NCI-H446 (cell line): Measurements from ENCODE around the gene OR5H6.
"Not testable (repeated sequence)": the region's sequence is repeated elsewhere in the genome, so short reads cannot be mapped to it uniquely, and the experiment has no call there.

Source experiments
- DNase-seq, 2 experiments: peaks; one replicate each; lab custom pipeline; 2025; lab: John Stamatoyannopoulos, UW

Gene OR5H6

GRCh38 chr3:98263944-98264343 is at the start of gene OR5H6:
TSS of gene OR5H6 (plus strand) at chr3:98264244. CDS start at chr3:98264333, 89 bp downstream.
- no peak for DNase-seq

GRCh38 chr3:98215051-98215450 is 49.0 kb upstream of the OR5H6 start:
- DNase-seq, result no peak

DNA sequence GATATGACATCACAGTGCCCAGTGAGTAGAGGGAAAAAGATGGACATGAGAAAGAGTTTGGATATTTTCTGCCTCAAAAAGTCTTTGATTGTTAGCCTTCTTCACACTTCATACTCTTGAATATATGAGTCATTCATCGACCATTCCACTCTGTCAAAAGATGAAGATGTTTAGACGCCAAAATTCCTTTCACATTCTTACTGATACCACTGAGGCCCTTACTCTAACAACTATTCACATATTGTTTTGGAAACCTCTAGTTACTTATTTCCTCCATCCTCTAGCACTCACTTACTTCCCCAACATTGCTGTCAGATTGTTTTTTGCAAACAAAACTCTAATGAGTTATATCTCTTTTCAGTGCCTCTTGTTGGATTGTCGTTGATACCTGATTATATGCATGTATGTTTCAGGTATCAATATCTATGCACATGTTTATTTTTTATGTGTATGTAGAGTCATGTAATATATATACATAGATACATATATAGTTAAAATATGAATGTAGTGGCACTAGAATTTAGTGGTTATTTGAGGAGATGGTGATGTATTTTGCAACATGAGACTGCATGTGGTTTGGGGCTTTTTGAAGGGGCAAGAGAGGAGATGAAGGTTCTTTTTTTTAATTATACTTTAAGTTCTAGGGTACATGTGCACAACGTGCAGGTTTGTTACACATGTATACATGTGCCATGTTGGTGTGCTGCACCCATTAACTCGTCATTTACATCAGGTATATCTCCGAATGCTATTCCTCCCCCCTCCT is 40.0 kb upstream of the OR5H6 start:
- DNase-seq, result no peak

DNA sequence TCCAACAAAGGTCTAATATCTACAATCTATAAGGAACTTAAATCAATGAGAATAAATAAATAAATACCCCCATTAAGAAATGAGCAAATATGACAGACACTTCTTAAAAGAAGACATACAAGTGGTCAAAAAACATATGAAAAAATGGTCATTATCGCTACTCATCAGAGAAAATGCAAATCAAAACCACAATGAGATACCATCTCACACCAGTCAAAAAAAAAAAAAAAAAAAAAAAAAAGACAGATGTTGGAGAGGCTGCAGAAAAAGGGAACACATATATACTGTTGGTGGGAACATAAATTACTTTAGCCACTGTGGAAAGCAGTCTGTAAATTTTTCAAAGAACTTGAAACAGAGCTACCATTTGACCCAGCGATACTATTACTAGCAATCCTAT is 31.6 kb upstream of the OR5H6 start:
- DNase-seq, result no peak

DNA sequence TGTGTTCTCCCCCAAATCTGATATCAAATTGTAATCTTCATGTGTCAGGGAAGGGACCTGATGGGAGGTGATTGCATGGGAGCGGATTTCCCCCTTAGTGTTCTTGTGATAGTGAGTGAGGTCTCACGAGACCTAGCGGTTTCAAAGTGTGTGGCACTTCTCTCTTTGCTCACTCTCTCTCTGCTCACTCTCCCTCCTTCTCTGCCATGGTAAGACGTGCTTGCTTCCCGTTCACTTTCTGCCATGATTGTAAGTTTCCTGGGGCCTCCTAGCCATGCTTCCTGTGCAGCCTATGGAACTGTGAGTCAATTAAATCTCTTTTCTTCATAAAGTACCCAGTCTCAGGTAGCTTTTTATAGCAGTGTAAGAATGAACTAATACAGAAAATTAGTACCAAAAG is 30.6 kb upstream of the OR5H6 start:
- DNase-seq, result no peak

GRCh38 chr3:98240131-98240530 is 23.9 kb upstream of the OR5H6 start:
- DNase-seq, result no peak

- DNase-seq, result no peak
Observed at GRCh38 chr3:98242155-98242554, 21.9 kb upstream of the OR5H6 start.

- DNase-seq, result no peak
Observed at GRCh38 chr3:98243843-98244242, 20.2 kb upstream of the OR5H6 start.

- DNase-seq, result no peak
Observed at GRCh38 chr3:98246142-98246541, 17.9 kb upstream of the OR5H6 start.

DNA sequence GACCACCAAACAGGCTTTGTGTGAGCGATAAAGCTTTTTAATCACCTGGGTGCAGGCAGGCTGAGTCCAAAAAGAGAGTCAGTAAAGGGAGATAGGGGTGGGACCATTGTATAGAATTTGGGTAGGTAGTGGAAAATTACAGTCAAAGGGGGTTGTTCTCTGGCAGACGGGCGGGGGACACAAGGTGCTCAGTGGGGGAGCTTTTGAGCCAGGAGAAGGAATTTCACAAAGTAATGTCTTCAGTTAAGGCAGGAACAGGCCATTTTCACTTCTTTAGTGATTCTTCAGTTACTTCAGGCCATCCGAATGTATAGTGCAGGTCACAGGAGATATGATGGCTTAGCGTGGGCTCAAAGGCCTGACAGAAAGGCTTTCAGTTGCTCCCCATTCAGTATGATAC is 8.0 kb upstream of the OR5H6 start:
- not testable (repeated sequence) for DNase-seq

- no peak for DNase-seq
Observed at GRCh38 chr3:98259707-98260106, 4.3 kb upstream of the OR5H6 start.

DNA sequence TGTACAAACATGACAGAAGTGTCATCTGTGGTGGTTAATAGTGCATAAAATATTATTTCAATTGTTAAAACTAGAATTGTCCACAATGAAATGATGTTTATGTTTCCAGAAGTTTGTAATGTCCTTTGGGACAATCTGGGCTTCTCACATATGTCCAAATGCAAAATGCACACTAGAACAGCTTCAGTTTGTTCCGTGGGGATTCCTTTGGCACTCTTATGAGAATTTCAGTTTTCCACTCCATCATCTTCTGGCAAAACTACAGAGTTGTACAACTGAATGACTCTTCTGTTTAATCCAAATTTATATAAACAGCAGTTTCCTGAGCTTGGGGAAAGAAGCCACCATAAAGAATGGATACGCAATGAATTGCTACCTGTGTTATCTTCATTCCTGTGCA is 2.0 kb upstream of the OR5H6 start:
- DNase-seq, result no peak

DNA sequence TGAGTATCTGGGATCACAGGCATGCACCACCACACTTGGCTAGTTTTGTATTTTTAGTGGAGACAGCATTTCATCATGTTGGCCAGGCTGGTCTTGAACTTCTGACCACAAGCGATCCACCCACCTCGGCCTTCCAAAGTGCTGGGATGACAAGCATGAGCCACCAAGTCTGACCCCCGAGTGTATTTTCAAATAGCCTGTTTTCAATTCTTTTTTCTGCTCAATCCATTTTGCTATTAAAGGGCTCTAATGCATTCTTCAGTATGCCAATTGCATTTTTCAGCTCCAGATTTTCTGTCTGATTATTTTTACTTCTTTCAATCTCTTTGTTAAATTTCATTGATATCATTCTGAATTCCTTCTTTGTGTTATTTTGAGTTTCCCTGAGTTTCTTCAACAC is 5.8 kb downstream of the OR5H6 start:
- DNase-seq, result no peak

DNA sequence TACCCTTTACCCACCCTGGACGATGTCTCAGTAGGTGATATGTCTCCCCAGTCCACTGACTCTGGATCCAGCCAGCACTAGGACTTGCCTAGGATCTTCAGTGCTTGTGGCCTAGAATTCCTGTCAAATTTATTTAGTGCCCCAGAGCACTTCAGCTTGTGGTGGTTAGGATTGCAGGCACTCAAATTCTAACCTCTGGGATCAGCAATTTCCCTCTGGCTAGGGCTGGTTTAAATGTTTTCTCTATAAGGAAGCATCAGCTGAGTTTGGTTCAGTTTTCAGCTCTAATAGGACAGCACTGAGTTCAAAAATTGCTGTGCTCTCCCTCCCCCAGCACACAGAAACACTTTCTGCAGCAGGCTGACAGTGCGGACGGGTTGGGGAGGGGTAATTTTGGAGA is 8.1 kb downstream of the OR5H6 start:
- no peak for DNase-seq

GRCh38 chr3:98274914-98275313 is 10.9 kb downstream of the OR5H6 start:
- DNase-seq, result no peak

- DNase-seq, result no peak
Observed at GRCh38 chr3:98282205-98282604, 18.2 kb downstream of the OR5H6 start, which contains the start of gene OR5H2. TSS of gene OR5H2 (plus strand) at chr3:98282505. CDS start at chr3:98282903, 398 bp downstream.

- DNase-seq, result no peak
Observed at GRCh38 chr3:98290916-98291315, 26.9 kb downstream of the OR5H6 start.

GRCh38 chr3:98291332-98291957 is 27.4 kb downstream of the OR5H6 start:
- DNase-seq, result no peak
